CD14-positive monocyte (primary cell): ENCODE results near the gene MYO16. TPM values are rescaled to one million over a fixed set of nuclear protein-coding genes. Genes with fewer than 3 reads are reported as not detected.

ENCODE experiments used
- DNase-seq, 3 donors: peaks; one replicate each; pipeline ENCODE4 v3.0.0-alpha.2; 2011 to 2022
- H2AFZ ChIP-seq: 2 replicates; pipeline ENCODE4 v1.6.0; 2012; ENCODE audit warnings: mild to moderate bottlenecking, low read depth, low read length, inconsistent platforms; ENCODE audit not compliant: insufficient read depth, poor library complexity, severe bottlenecking
- H3K27ac ChIP-seq, 2 donors: 1 replicate in 1 of 2; 2 replicates in 1 of 2; pipeline ENCODE4 v1.5.1; 2012 to 2013; ENCODE audit warnings: low read length in 2 of 2, control low read depth in 1 of 2, inconsistent platforms in 1 of 2, low read depth in 1 of 2, mild to moderate bottlenecking in 1 of 2
- H3K27me3 ChIP-seq, 2 donors: one replicate each; pipeline versions ENCODE4 v1.6.0 to v1.6.1; 2011 to 2013; ENCODE audit warnings: low read length in 2 of 2; ENCODE audit not compliant: control insufficient read depth in 2 of 2, insufficient read depth in 2 of 2
- H3K36me3 ChIP-seq, 2 donors: replicated peaks in 1 of 2; 1 replicate in 1 of 2; 2 replicates in 1 of 2; pipeline versions ENCODE4 v1.5.1 to v1.6.1; 2012 to 2013; ENCODE audit warnings: low read length in 2 of 2, control low read depth in 1 of 2, inconsistent platforms in 1 of 2, mild to moderate bottlenecking in 1 of 2; ENCODE audit not compliant: insufficient read depth in 2 of 2, control insufficient read depth in 1 of 2
- H3K4me1 ChIP-seq, 2 donors: 1 replicate in 1 of 2; 2 replicates in 1 of 2; pipeline versions ENCODE4 v1.5.1 to v1.6.1; 2012 to 2013; ENCODE audit warnings: low read length in 2 of 2, control low read depth in 1 of 2, inconsistent platforms in 1 of 2, mild to moderate bottlenecking in 1 of 2, moderate library complexity in 1 of 2; ENCODE audit not compliant: insufficient read depth in 2 of 2, control insufficient read depth in 1 of 2
- H3K4me2 ChIP-seq: replicated peaks from 2 replicates; pipeline ENCODE3; 2012; ENCODE audit warnings: low read length, moderate library complexity, mild to moderate bottlenecking; ENCODE audit not compliant: poor library complexity, severe bottlenecking; ENCODE audit errors: extremely low read depth
- H3K4me3 ChIP-seq, 3 experiments: fragments of 200-600 bp in 1 of 3; sonication (generic) in 1 of 3; replicated peaks in 1 of 3; 1 replicate in 2 of 3; 2 replicates in 1 of 3; pipeline ENCODE4 v1.5.1; 2011 to 2013; ENCODE audit warnings: low read length in 3 of 3, mild to moderate bottlenecking in 3 of 3, control low read depth in 2 of 3, low read depth in 2 of 3, inconsistent platforms in 1 of 3, moderate library complexity in 1 of 3
- H3K79me2 ChIP-seq: 2 replicates; pipeline ENCODE4 v1.6.0; 2012; ENCODE audit warnings: mild to moderate bottlenecking, control low read depth, inconsistent platforms, low read length, moderate library complexity; ENCODE audit not compliant: insufficient read depth
- H3K9ac ChIP-seq: 2 replicates; pipeline ENCODE4 v1.6.0; 2017; ENCODE audit warnings: low read length, mild to moderate bottlenecking; ENCODE audit not compliant: insufficient read depth, poor library complexity, severe bottlenecking
- H3K9me3 ChIP-seq, 2 donors: replicated peaks in 1 of 2; 1 replicate in 1 of 2; 2 replicates in 1 of 2; pipeline versions ENCODE4 v1.5.1 to v1.6.1; 2012 to 2013; ENCODE audit warnings: low read length in 2 of 2, control low read depth in 1 of 2; ENCODE audit not compliant: control insufficient read depth in 1 of 2, insufficient read depth in 1 of 2
- H4K20me1 ChIP-seq: 2 replicates; pipeline ENCODE4 v1.6.0; 2012; ENCODE audit warnings: mild to moderate bottlenecking, low read length, control low read depth, moderate library complexity; ENCODE audit not compliant: insufficient read depth
- H3K27ac Mint-ChIP-seq, 7 donors: one replicate each; pipeline ENCODE4 v1.8.0; 2020; ENCODE audit warnings: mild to moderate bottlenecking in 7 of 7, mixed read lengths in 7 of 7, moderate library complexity in 6 of 7, inconsistent platforms in 2 of 7
- H3K27me3 Mint-ChIP-seq, 3 donors: one replicate each; pipeline ENCODE4 v1.8.0; 2021 to 2022; ENCODE audit warnings: low read depth in 3 of 3, mild to moderate bottlenecking in 3 of 3, mixed read lengths in 3 of 3, moderate library complexity in 3 of 3, inconsistent platforms in 1 of 3
- H3K36me3 Mint-ChIP-seq, 2 donors: one replicate each; pipeline ENCODE4 v1.8.0; 2020; ENCODE audit warnings: mixed read lengths in 2 of 2, inconsistent platforms in 1 of 2, mild to moderate bottlenecking in 1 of 2
- H3K4me1 Mint-ChIP-seq: one replicate; pipeline ENCODE4 v1.8.0; 2020; ENCODE audit warnings: mild to moderate bottlenecking, mixed read lengths
- H3K4me3 Mint-ChIP-seq, 2 donors: one replicate each; pipeline ENCODE4 v1.8.0; 2020; ENCODE audit warnings: mild to moderate bottlenecking in 2 of 2, mixed read lengths in 2 of 2, moderate library complexity in 1 of 2
- H3K9me3 Mint-ChIP-seq, 7 donors: one replicate each; pipeline ENCODE4 v1.8.0; 2020 to 2022; ENCODE audit warnings: mixed read lengths in 7 of 7, mild to moderate bottlenecking in 6 of 7, moderate library complexity in 6 of 7, inconsistent platforms in 2 of 7
- WGBS: methylation state at CpG from one replicate; pipeline ENCODE4 v1.1.5; 2013; ENCODE audit warnings: missing lambda C conversion rate; ENCODE audit not compliant: insufficient coverage; 5-methylcytosine and 5-hydroxymethylcytosine counted together
- intact Hi-C, 2 donors: fragments of 100-400 bp; cut with micrococcal nuclease; formaldehyde crosslinking; loops; one replicate each; pipeline versions ENCODE4 v1.15.0 to v1.15.1; 2023
- polyA plus RNA-seq, 3 donors: library from polyadenylated mRNA; depleted of rRNA in 1 of 3; unstranded in 2 of 3; stranded (reverse) in 1 of 3; fragments of 300-500 nt in 2 of 3; fragments of >200 nt in 1 of 3; fragmentation: Illumina TruSeq in 2 of 3; gene quantifications; 1 replicate in 2 of 3; 2 replicates in 1 of 3; pipeline ENCODE4 v1.2.3, GENCODE V29; 2012 to 2021
- TF ChIP-seq, protein P1 (sequence below): fragments of 200-600 bp; IDR thresholded peaks from one replicate; pipeline ENCODE4 v1.8.0; 2022; ENCODE audit warnings: antibody characterized with exemption, mild to moderate bottlenecking

Gene MYO16
- polyA plus RNA-seq, 3 donors, result not detected

DNA sequence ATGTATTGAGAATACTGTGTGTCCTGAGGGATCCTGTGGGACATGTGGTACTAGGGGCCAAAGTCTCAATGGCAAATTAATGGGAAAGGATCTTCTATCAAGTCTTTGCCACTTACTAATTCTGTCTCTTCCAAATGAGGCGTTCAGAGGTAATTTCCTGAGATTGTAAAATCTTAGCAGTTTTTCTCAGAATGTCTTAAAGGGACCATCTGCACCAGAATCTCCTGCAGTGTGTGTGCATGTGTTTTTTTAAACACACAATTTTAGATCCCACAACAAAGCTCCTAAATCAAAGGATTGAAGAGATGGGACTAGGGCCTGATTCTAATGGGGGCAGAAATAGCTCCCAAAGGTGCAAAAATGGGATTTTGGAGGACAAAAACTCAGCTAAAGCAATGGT, 78.2 kb downstream of the MYO16 start:
- Mint-ChIP-seq H3K4me3 (no peak overlapping the region), H3K9me3 (peaks cover 0 to 3% (median 2%) of the 10 kb centered on the region in 7 donors), H3K4me1 (no peaks in the 10 kb centered on the region), H3K27me3 (no peaks in the 10 kb centered on the region), H3K36me3 (no peaks in the 10 kb centered on the region), H3K27ac (no peak overlapping the region)
- TF ChIP-seq, protein P1, sequence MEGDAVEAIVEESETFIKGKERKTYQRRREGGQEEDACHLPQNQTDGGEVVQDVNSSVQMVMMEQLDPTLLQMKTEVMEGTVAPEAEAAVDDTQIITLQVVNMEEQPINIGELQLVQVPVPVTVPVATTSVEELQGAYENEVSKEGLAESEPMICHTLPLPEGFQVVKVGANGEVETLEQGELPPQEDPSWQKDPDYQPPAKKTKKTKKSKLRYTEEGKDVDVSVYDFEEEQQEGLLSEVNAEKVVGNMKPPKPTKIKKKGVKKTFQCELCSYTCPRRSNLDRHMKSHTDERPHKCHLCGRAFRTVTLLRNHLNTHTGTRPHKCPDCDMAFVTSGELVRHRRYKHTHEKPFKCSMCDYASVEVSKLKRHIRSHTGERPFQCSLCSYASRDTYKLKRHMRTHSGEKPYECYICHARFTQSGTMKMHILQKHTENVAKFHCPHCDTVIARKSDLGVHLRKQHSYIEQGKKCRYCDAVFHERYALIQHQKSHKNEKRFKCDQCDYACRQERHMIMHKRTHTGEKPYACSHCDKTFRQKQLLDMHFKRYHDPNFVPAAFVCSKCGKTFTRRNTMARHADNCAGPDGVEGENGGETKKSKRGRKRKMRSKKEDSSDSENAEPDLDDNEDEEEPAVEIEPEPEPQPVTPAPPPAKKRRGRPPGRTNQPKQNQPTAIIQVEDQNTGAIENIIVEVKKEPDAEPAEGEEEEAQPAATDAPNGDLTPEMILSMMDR, result no peak
- no peaks in the 10 kb centered on the region for H3K27me3 ChIP-seq
- H3K4me2 ChIP-seq, result no peak overlapping the region
- intact Hi-C loops, result no loop called here
- H3K4me1 ChIP-seq, result no peaks in the 10 kb centered on the region
- no peaks in the 10 kb centered on the region for H3K79me2 ChIP-seq
- no peak overlapping the region for H2AFZ ChIP-seq
- H3K9me3 ChIP-seq, result peaks cover 4 to 7% of the 10 kb centered on the region in 2 donors
- no peak for DNase-seq
- no peak overlapping the region for H3K27ac ChIP-seq
- H3K9ac ChIP-seq, result no peak overlapping the region
- no peaks in the 10 kb centered on the region for H3K36me3 ChIP-seq
- no peaks in the 10 kb centered on the region for H4K20me1 ChIP-seq
- no CpG with 5 or more reads among the region's 1 CpG for WGBS
- H3K4me3 ChIP-seq, result no peak overlapping the region

DNA sequence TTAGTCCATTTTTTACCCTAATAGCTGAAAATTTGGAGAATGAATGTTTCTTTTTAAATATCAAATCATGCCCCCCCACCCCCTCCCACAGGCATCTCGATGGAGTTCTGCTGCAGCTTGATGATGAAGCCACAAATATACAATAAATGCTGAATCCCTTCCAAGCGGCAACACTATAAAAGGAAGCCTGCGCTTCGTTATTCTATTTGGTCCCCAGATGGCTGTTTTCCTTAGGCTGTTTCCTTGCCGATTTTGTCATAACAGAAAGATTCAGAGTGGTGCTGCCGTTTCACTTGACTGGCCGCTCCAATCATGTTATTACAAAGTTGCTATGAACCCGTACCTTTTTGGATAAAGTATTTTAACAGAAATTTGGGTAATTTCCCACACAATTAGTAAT, 79.5 kb downstream of the MYO16 start:
- no peaks in the 10 kb centered on the region for H3K4me1 ChIP-seq
- no peak overlapping the region for H3K4me3 ChIP-seq
- H3K4me1 Mint-ChIP-seq, result no peaks in the 10 kb centered on the region
- no peak overlapping the region for H3K4me2 ChIP-seq
- H3K27ac ChIP-seq, result no peak overlapping the region
- no peak overlapping the region for H2AFZ ChIP-seq
- H3K79me2 ChIP-seq, result no peaks in the 10 kb centered on the region
- no peaks in the 10 kb centered on the region for H3K27me3 Mint-ChIP-seq
- H4K20me1 ChIP-seq, result no peaks in the 10 kb centered on the region
- H3K27me3 ChIP-seq, result no peaks in the 10 kb centered on the region
- H3K36me3 ChIP-seq, result no peaks in the 10 kb centered on the region
- intact Hi-C loops, result no loop called here
- peaks cover 0 to 3% (median 2%) of the 10 kb centered on the region in 7 donors for H3K9me3 Mint-ChIP-seq
- no peak overlapping the region for H3K27ac Mint-ChIP-seq
- DNase-seq, result no peak
- TF ChIP-seq, protein P1, result no peak
- H3K4me3 Mint-ChIP-seq, result no peak overlapping the region
- H3K9ac ChIP-seq, result no peak overlapping the region
- no peaks in the 10 kb centered on the region for H3K36me3 Mint-ChIP-seq
- H3K9me3 ChIP-seq, result peaks cover 4 to 7% of the 10 kb centered on the region in 2 donors
- 83% methylated on average over 5 of the region's 8 CpGs for WGBS
